ENCODE measurements around the gene B9D1. TPM values are rescaled to one million over a fixed set of nuclear protein-coding genes. Genes with fewer than 3 reads are reported as not detected.

B9D1 gene
- total and polyA plus RNA-seq, 2 experiments from 2014 or later, result 35.2 to 63.5 TPM

GRCh38 chr17:19369846-19370492 lies 7.4 kb upstream of the B9D1 start (continued):
- TF ChIP-seq, protein P1, sequence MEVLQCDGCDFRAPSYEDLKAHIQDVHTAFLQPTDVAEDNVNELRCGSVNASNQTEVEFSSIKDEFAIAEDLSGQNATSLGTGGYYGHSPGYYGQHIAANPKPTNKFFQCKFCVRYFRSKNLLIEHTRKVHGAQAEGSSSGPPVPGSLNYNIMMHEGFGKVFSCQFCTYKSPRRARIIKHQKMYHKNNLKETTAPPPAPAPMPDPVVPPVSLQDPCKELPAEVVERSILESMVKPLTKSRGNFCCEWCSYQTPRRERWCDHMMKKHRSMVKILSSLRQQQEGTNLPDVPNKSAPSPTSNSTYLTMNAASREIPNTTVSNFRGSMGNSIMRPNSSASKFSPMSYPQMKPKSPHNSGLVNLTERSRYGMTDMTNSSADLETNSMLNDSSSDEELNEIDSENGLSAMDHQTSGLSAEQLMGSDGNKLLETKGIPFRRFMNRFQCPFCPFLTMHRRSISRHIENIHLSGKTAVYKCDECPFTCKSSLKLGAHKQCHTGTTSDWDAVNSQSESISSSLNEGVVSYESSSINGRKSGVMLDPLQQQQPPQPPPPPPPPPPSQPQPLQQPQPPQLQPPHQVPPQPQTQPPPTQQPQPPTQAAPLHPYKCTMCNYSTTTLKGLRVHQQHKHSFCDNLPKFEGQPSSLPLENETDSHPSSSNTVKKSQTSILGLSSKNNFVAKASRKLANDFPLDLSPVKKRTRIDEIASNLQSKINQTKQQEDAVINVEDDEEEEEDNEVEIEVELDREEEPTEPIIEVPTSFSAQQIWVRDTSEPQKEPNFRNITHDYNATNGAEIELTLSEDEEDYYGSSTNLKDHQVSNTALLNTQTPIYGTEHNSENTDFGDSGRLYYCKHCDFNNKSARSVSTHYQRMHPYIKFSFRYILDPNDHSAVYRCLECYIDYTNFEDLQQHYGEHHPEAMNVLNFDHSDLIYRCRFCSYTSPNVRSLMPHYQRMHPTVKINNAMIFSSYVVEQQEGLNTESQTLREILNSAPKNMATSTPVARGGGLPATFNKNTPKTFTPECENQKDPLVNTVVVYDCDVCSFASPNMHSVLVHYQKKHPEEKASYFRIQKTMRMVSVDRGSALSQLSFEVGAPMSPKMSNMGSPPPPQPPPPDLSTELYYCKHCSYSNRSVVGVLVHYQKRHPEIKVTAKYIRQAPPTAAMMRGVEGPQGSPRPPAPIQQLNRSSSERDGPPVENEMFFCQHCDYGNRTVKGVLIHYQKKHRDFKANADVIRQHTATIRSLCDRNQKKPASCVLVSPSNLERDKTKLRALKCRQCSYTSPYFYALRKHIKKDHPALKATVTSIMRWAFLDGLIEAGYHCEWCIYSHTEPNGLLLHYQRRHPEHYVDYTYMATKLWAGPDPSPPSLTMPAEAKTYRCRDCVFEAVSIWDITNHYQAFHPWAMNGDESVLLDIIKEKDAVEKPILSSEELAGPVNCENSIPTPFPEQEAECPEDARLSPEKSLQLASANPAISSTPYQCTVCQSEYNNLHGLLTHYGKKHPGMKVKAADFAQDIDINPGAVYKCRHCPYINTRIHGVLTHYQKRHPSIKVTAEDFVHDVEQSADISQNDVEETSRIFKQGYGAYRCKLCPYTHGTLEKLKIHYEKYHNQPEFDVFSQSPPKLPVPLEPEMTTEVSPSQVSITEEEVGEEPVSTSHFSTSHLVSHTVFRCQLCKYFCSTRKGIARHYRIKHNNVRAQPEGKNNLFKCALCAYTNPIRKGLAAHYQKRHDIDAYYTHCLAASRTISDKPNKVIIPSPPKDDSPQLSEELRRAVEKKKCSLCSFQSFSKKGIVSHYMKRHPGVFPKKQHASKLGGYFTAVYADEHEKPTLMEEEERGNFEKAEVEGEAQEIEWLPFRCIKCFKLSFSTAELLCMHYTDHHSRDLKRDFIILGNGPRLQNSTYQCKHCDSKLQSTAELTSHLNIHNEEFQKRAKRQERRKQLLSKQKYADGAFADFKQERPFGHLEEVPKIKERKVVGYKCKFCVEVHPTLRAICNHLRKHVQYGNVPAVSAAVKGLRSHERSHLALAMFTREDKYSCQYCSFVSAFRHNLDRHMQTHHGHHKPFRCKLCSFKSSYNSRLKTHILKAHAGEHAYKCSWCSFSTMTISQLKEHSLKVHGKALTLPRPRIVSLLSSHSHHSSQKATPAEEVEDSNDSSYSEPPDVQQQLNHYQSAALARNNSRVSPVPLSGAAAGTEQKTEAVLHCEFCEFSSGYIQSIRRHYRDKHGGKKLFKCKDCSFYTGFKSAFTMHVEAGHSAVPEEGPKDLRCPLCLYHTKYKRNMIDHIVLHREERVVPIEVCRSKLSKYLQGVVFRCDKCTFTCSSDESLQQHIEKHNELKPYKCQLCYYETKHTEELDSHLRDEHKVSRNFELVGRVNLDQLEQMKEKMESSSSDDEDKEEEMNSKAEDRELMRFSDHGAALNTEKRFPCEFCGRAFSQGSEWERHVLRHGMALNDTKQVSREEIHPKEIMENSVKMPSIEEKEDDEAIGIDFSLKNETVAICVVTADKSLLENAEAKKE (CRISPR knock-in tag; IDR thresholded peaks at IDR 0.05), result no peak
- no peak for TF ChIP-seq NANOG (IDR thresholded peaks at IDR 0.05; ENCODE audit: borderline replicate concordance)
- no peak for TF ChIP-seq ETS1 (IDR thresholded peaks at IDR 0.05)
- no peak for TF ChIP-seq JUNB (IDR thresholded peaks at IDR 0.05; ENCODE audit: unreplicated experiment)
- no peak for TF ChIP-seq ZNF114 (CRISPR knock-in tag; IDR thresholded peaks at IDR 0.05)
- TF ChIP-seq CREB1 (CRISPR knock-in tag; IDR thresholded peaks at IDR 0.05; ENCODE audit: low read depth), result no peak
- no peak for TF ChIP-seq STAT1 (IDR thresholded peaks at IDR 0.05; ENCODE audit: unreplicated experiment)
- TF ChIP-seq EZH2 (IDR thresholded peaks at IDR 0.05; ENCODE audit: low read depth, unreplicated experiment), result no peak
- no peak for TF ChIP-seq POLR2AphosphoS5 (IDR thresholded peaks at IDR 0.05; ENCODE audit: low read depth)
